ENCODE measurements around the gene DUSP18. TPM values are rescaled to one million over a fixed set of nuclear protein-coding genes. Genes with fewer than 3 reads are reported as not detected.

DUSP18 gene
- total RNA-seq, 3 donors from 2014 or later = 7.0 to 8.9 (median 7.8) TPM

Other genes starting within 250 kb of the DUSP18 start
- gene MTFP1, start 242.1 kb downstream of the DUSP18 start, total RNA-seq = 100 to 1,000 TPM in 1 of 3 donors, 10 to 100 TPM in 2; 97.0 to 113 (median 99.9) TPM
- not detected for gene SEC14L3, start 195.9 kb downstream of the DUSP18 start, total RNA-seq
- under 1 TPM in 1 of 3 donors, not detected in 2; 0.16 TPM for gene SEC14L4, start 162.2 kb downstream of the DUSP18 start, total RNA-seq
- not detected for gene SEC14L6, start 121.1 kb downstream of the DUSP18 start, total RNA-seq
- gene GAL3ST1, start 93.2 kb downstream of the DUSP18 start, total RNA-seq = under 1 TPM in 2 of 3 donors, not detected in 1; 0.16 to 0.38 TPM
- gene PES1, start 76.0 kb downstream of the DUSP18 start, total RNA-seq = 100 to 1,000 TPM; 312 to 373 (median 336) TPM
- under 1 TPM in 2 of 3 donors, not detected in 1; 0.26 to 0.46 TPM for gene TCN2, start 60.7 kb downstream of the DUSP18 start, total RNA-seq
- gene SLC35E4, start 32.1 kb downstream of the DUSP18 start, total RNA-seq = 10 to 100 TPM in 1 of 3 donors, 1 to 10 TPM in 2; 7.3 to 10.9 (median 8.9) TPM
- 1 to 10 TPM; 1.2 to 1.3 (median 1.3) TPM for gene OSBP2, start 27.0 kb upstream of the DUSP18 start, total RNA-seq